Measurements from ENCODE around the gene BOK. TPM values are rescaled to one million over a fixed set of nuclear protein-coding genes. Genes with fewer than 3 reads are reported as not detected.

Gene BOK
- total and polyA plus RNA-seq, 2 of the 4 experiments (the other 2 are of a cell fraction), result 13.3 to 34.4 TPM

GRCh38 chr2:241618829-241619228 lies 60.3 kb downstream of the BOK start:
- Histone ChIP-seq H3K27ac (ENCODE audit: insufficient read depth, low read length) (no peak overlapping the region), H3K4me3 (ENCODE audit: insufficient read depth, low read depth, low read length) (no peak overlapping the region), H3K56ac (ENCODE audit: extremely low read depth, insufficient read depth, low read length) (no peak overlapping the region), H3K79me1 (ENCODE audit: low read depth in 1 of 2, low read length in 2 of 2) (peaks cover 35 to 73% of the 10 kb centered on the region in 2 experiments), H3K9me3 (ENCODE audit: control insufficient read depth, insufficient read depth, low read length) (no peaks in the 10 kb centered on the region), H3K23ac (ENCODE audit: low read depth, low read length) (no peak overlapping the region), H2AFZ (replicated peaks; ENCODE audit: low read length, poor library complexity) (no peak overlapping the region), H4K8ac (ENCODE audit: low read depth in 2 of 2, low read length in 2 of 2) (no peak overlapping the region), H2BK120ac (ENCODE audit: low read depth, low read length) (no peak overlapping the region), H3K4me1 (ENCODE audit: control insufficient read depth, insufficient read depth, low read length) (no peaks in the 10 kb centered on the region), H3K36me3 (ENCODE audit: control insufficient read depth, insufficient read depth, low read length) (peaks cover 9% of the 10 kb centered on the region), H3K4ac (ENCODE audit: low read depth, low read length) (no peak overlapping the region), H2AK9ac (replicated peaks; ENCODE audit: low read depth, low read length, poor library complexity) (no peak overlapping the region), H3K18ac (ENCODE audit: low read depth, low read length) (no peak overlapping the region), H3K9ac (ENCODE audit: low read depth, low read length) (no peak overlapping the region), H2BK20ac (ENCODE audit: low read depth, low read length) (no peak overlapping the region), H3K9me1 (ENCODE audit: insufficient read depth, low read length) (peaks cover 10% of the 10 kb centered on the region; the same call in 1 of the 2 replicates), H3K27me3 (ENCODE audit: control insufficient read depth, insufficient read depth, low read length) (no peaks in the 10 kb centered on the region), H4K91ac (ENCODE audit: insufficient read depth, low read depth, low read length) (no peak overlapping the region), H3K4me2 (ENCODE audit: low read depth, low read length) (no peak overlapping the region), H4K5ac (ENCODE audit: low read depth, low read length) (no peak overlapping the region), H2AK5ac (ENCODE audit: low read depth, low read length) (no peak overlapping the region), H4K20me1 (ENCODE audit: insufficient read depth, low read length) (peaks cover 46% of the 10 kb centered on the region), H2BK15ac (ENCODE audit: low read depth, low read length) (no peak overlapping the region), H2BK5ac (ENCODE audit: low read depth, low read length, poor library complexity, severe bottlenecking) (no peak overlapping the region), H3K14ac (replicated peaks; ENCODE audit: low read depth, low read length) (no peak overlapping the region)
- TF ChIP-seq CTCF (conservative IDR thresholded peaks at IDR 0.05; ENCODE audit: low read depth, low read length) (no peak), POLR2A (IDR thresholded peaks at IDR 0.05; ENCODE audit: low read depth, low read length) (no peak), RFX5 (IDR thresholded peaks at IDR 0.05; ENCODE audit: low read depth, low read length) (no peak), USF2 (IDR thresholded peaks at IDR 0.05; ENCODE audit: low read depth, low read length) (no peak), RAD21 (IDR thresholded peaks at IDR 0.05; ENCODE audit: low read length) (no peak), SMC3 (IDR thresholded peaks at IDR 0.05; ENCODE audit: low read depth, low read length) (no peak), BHLHE40 (IDR thresholded peaks at IDR 0.05; ENCODE audit: low read depth, low read length) (no peak), MAFK (IDR thresholded peaks at IDR 0.05; ENCODE audit: low read depth, low read length) (no peak), FOS (IDR thresholded peaks at IDR 0.05; ENCODE audit: low read depth, low read length) (no peak), ELK1 (IDR thresholded peaks at IDR 0.05; ENCODE audit: borderline replicate concordance, low read depth, low read length) (no peak), MXI1 (IDR thresholded peaks at IDR 0.05; ENCODE audit: borderline replicate concordance, low read depth, low read length) (no peak), RCOR1 (IDR thresholded peaks at IDR 0.05; ENCODE audit: insufficient replicate concordance, low read length) (no peak), NFE2L2 (IDR thresholded peaks at IDR 0.05; ENCODE audit: low read depth, low read length) (no peak), CEBPB (IDR thresholded peaks at IDR 0.05; ENCODE audit: low read depth, low read length) (no peak), CHD1 (IDR thresholded peaks at IDR 0.05; ENCODE audit: low read depth, low read length) (no peak), MAZ (IDR thresholded peaks at IDR 0.05; ENCODE audit: borderline replicate concordance, low read depth, low read length) (no peak)
- BruUV-seq (replicated peaks), result no TSS peak
- DNase-seq (no peak), ATAC-seq (ENCODE audit: low read depth) (no peak)
- ChIA-PET CTCF (no interaction called here), POLR2A (ENCODE audit: unreplicated experiment) (no interaction called here)
- intact Hi-C loops (cut with micrococcal nuclease) (no loop called here), dilution Hi-C loops (cut with HindIII; ENCODE audit: low sequenced_read_pairs, unreplicated experiment) (no loop called here), in situ Hi-C loops (cut with MboI; ENCODE audit: low sequenced_read_pairs) (no loop called here)
- no CpG with 5 or more reads among the region's 11 CpGs for WGBS, 2 experiments (ENCODE audit: extremely low coverage in 2 of 2, insufficient read length in 1 of 2)
